ENCODE measurements around the gene TAT.

The TAT gene

GRCh38 chr16:71576971-71577370 lies at the start of gene TAT:
Gene TAT (minus strand): TSS chr16:71577092. CDS start chr16:71576415, 677 bp downstream.
- TF ChIP-seq CTCF (IDR thresholded peaks at IDR 0.05), result no peak
- H3K4me3 Mint-ChIP-seq, result no peak within 1 kb of the TSS
- DNase-seq, result no peak
- peaks cover 28% of the 10 kb centered on the region for H3K27me3 Mint-ChIP-seq (ENCODE audit: low read depth, poor library complexity)
- no peaks in the 10 kb centered on the region for H3K9me3 Mint-ChIP-seq
- no peaks in the 10 kb centered on the region for H3K36me3 Mint-ChIP-seq (ENCODE audit: low read depth)
- H3K4me1 Mint-ChIP-seq, result no peaks in the 10 kb centered on the region
- H3K27ac Mint-ChIP-seq, result no peak within 1 kb of the TSS

- DNase-seq, result peak; percentile 50
- no peak within 1 kb of the TSS for H3K27ac Mint-ChIP-seq
Observed at GRCh38 chr16:71626018-71626857, 49.3 kb upstream of the TAT start, which contains the start of gene MARVELD3. Gene MARVELD3 (plus strand): TSS chr16:71626184. CDS start chr16:71626230, 46 bp downstream.

GRCh38 chr16:71625113-71625850 lies 48.4 kb upstream of the TAT start:
- no peak for TF ChIP-seq CTCF (IDR thresholded peaks at IDR 0.05)
- Mint-ChIP-seq H3K27ac (no peak overlapping the region), H3K27me3 (ENCODE audit: low read depth, poor library complexity) (peaks cover 9% of the 10 kb centered on the region), H3K4me1 (no peaks in the 10 kb centered on the region), H3K4me3 (peak overlapping the region; percentile 69), H3K9me3 (peaks cover 5% of the 10 kb centered on the region), H3K36me3 (ENCODE audit: low read depth) (no peaks in the 10 kb centered on the region)
- no peak for DNase-seq

More at GRCh38 chr16:71626018-71626857, 49.3 kb upstream of the TAT start, which contains the start of gene MARVELD3:
- Mint-ChIP-seq H3K27me3 (ENCODE audit: low read depth, poor library complexity) (peaks cover under 1% of the 10 kb centered on the region), H3K9me3 (peaks cover 5% of the 10 kb centered on the region), H3K4me3 (peak within 1 kb of the TSS; percentile 69), H3K4me1 (no peaks in the 10 kb centered on the region), H3K36me3 (ENCODE audit: low read depth) (no peaks in the 10 kb centered on the region)
- no peak for TF ChIP-seq CTCF (IDR thresholded peaks at IDR 0.05)

GRCh38 chr16:71623597-71623996 lies 46.7 kb upstream of the TAT start:
- no peak for TF ChIP-seq CTCF (IDR thresholded peaks at IDR 0.05)
- H3K36me3 Mint-ChIP-seq (ENCODE audit: low read depth), result no peaks in the 10 kb centered on the region
- H3K27ac Mint-ChIP-seq, result no peak overlapping the region
- DNase-seq, result no peak
- no peak overlapping the region for H3K4me3 Mint-ChIP-seq
- no peaks in the 10 kb centered on the region for H3K4me1 Mint-ChIP-seq
- peaks cover 14% of the 10 kb centered on the region for H3K27me3 Mint-ChIP-seq (ENCODE audit: low read depth, poor library complexity)
- H3K9me3 Mint-ChIP-seq, result peaks cover 5% of the 10 kb centered on the region

- Mint-ChIP-seq H3K36me3 (ENCODE audit: low read depth) (no peaks in the 10 kb centered on the region), H3K27ac (no peak overlapping the region), H3K4me3 (no peak overlapping the region), H3K9me3 (peaks cover 5% of the 10 kb centered on the region), H3K27me3 (ENCODE audit: low read depth, poor library complexity) (peaks cover 28% of the 10 kb centered on the region), H3K4me1 (no peaks in the 10 kb centered on the region)
- TF ChIP-seq CTCF (IDR thresholded peaks at IDR 0.05), result no peak
- no peak for DNase-seq
Observed at GRCh38 chr16:71622088-71622487, 45.2 kb upstream of the TAT start.
